HepG2 (cell line): ENCODE measurements around the gene ESAM. TPM values are rescaled to one million over a fixed set of nuclear protein-coding genes. Genes with fewer than 3 reads are reported as not detected.

Experiments
- CHCHD3 ChIP-seq: sonication (generic); formaldehyde crosslinking; IDR thresholded peaks from 2 replicates; pipeline ENCODE4 v1.8.0; 2022; ENCODE audit warnings: mild to moderate bottlenecking, missing genetic modification reagents, moderate library complexity
- EP300 ChIP-seq, 3 experiments: sonication (generic) in 1 of 3; formaldehyde crosslinking in 1 of 3; IDR thresholded peaks; 2 replicates each; pipeline versions ENCODE4 v1.5.1 to v1.6.1; 2011 to 2020; ENCODE audit warnings: low read depth in 2 of 3, low read length in 2 of 3, borderline replicate concordance in 1 of 3, improper control_type of control experiment in 1 of 3, mild to moderate bottlenecking in 1 of 3, missing genetic modification reagents in 1 of 3, moderate library complexity in 1 of 3
- EZH2 ChIP-seq: conservative IDR thresholded peaks from 2 replicates; pipeline ENCODE4 v1.6.1; 2012; ENCODE audit warnings: mild to moderate bottlenecking, low read depth, low read length, moderate library complexity
- FOXM1 ChIP-seq: sonication (generic); formaldehyde crosslinking; IDR thresholded peaks from 2 replicates; pipeline ENCODE4 v1.5.0; 2020; ENCODE audit warnings: missing genetic modification reagents
- HNRNPLL ChIP-seq: fragments of 200-400 bp; formaldehyde crosslinking; IDR thresholded peaks from 2 replicates; pipeline ENCODE4 v1.6.1; 2017; ENCODE audit warnings: mild to moderate bottlenecking, low read depth, low read length; ENCODE audit not compliant: poor library complexity, severe bottlenecking
- HOXD1 ChIP-seq: sonication (generic); formaldehyde crosslinking; IDR thresholded peaks from 2 replicates; pipeline ENCODE4 v1.5.0; 2020; ENCODE audit warnings: missing genetic modification reagents
- IRF9 ChIP-seq: sonication (generic); formaldehyde crosslinking; IDR thresholded peaks from 2 replicates; pipeline ENCODE4 v1.8.0; 2022; ENCODE audit warnings: missing genetic modification reagents, mild to moderate bottlenecking, borderline replicate concordance
- KMT2A ChIP-seq: sonication (generic); formaldehyde crosslinking; IDR thresholded peaks from 2 replicates; pipeline ENCODE4 v1.4.0; 2020; ENCODE audit warnings: missing genetic modification reagents
- MAF1 ChIP-seq: sonication (generic); formaldehyde crosslinking; IDR thresholded peaks from 2 replicates; pipeline ENCODE4 v1.5.0; 2020; ENCODE audit warnings: missing genetic modification reagents, borderline replicate concordance
- REXO4 ChIP-seq: sonication (generic); formaldehyde crosslinking; IDR thresholded peaks from 2 replicates; pipeline ENCODE4 v1.8.0; 2022; ENCODE audit warnings: missing genetic modification reagents, mild to moderate bottlenecking, borderline replicate concordance
- SALL1 ChIP-seq: sonication (generic); formaldehyde crosslinking; IDR thresholded peaks from 2 replicates; pipeline ENCODE4 v1.8.0; 2022; ENCODE audit warnings: mild to moderate bottlenecking, missing genetic modification reagents
- ZKSCAN8 ChIP-seq: IDR thresholded peaks from 2 replicates; pipeline ENCODE4 v1.6.1; 2016; ENCODE audit warnings: borderline replicate concordance, missing genetic modification reagents, missing compliant biosample characterization
- ZMYM4 ChIP-seq: sonication (generic); formaldehyde crosslinking; IDR thresholded peaks from 2 replicates; pipeline ENCODE4 v1.8.1; 2023; ENCODE audit warnings: mild to moderate bottlenecking, missing genetic modification reagents
- ZNF33B ChIP-seq: sonication (generic); formaldehyde crosslinking; IDR thresholded peaks from 2 replicates; pipeline ENCODE4 v1.5.1; 2020; ENCODE audit warnings: mild to moderate bottlenecking, missing genetic modification reagents
- ZNF724P ChIP-seq: sonication (generic); formaldehyde crosslinking; IDR thresholded peaks from 2 replicates; pipeline ENCODE4 v1.8.0; 2022; ENCODE audit warnings: missing genetic modification reagents, borderline replicate concordance
- ZNF766 ChIP-seq: sonication (generic); formaldehyde crosslinking; IDR thresholded peaks from 2 replicates; pipeline ENCODE4 v1.5.0; 2020; ENCODE audit warnings: missing genetic modification reagents, borderline replicate concordance
- ZNF792 ChIP-seq: IDR thresholded peaks from 2 replicates; pipeline ENCODE4 v1.6.1; 2016
- ZNF83 ChIP-seq: sonication (generic); formaldehyde crosslinking; IDR thresholded peaks from 2 replicates; pipeline ENCODE4 v1.4.0; 2020; ENCODE audit warnings: missing genetic modification reagents, mild to moderate bottlenecking, borderline replicate concordance
- ZSCAN31 ChIP-seq: sonication (generic); formaldehyde crosslinking; IDR thresholded peaks from 2 replicates; pipeline ENCODE4 v1.5.0; 2020; ENCODE audit warnings: low read depth, mild to moderate bottlenecking, missing genetic modification reagents
- polyA plus RNA-seq, 8 experiments: library from polyadenylated mRNA; depleted of rRNA in 3 of 8; stranded (reverse) in 7 of 8; unstranded in 1 of 8; fragments of >200 nt; fragmentation: Illumina TruSeq in 4 of 8; extraction: Trizol in 4 of 8; gene quantifications; 2 replicates each; pipeline versions ENCODE4 v1.2.1 to v1.2.3, GENCODE V29; 2011 to 2016; ENCODE audit warnings: low read depth in 4 of 8, missing spikeins in 1 of 8, mixed read lengths in 1 of 8; ENCODE audit not compliant: insufficient read depth in 1 of 8
- total RNA-seq, 5 experiments: library from RNA; depleted of rRNA; stranded (reverse); fragments of >200 nt; fragmentation: Illumina TruSeq; extraction: Trizol; gene quantifications; 2 replicates each; pipeline ENCODE4 v1.2.3, GENCODE V29; 2016; ENCODE audit warnings: low read depth in 1 of 5
- TF ChIP-seq, protein P1 (sequence below): sonication (generic); formaldehyde crosslinking; IDR thresholded peaks from 2 replicates; pipeline ENCODE4 v1.5.0; 2020; ENCODE audit warnings: mild to moderate bottlenecking, missing genetic modification reagents, borderline replicate concordance

The ESAM gene
- total and polyA plus RNA-seq, 2 of the 13 experiments (the other 11 are each of a cell fraction or from before 2014, with no cell fraction given) = 1.2 to 6.8 TPM

DNA sequence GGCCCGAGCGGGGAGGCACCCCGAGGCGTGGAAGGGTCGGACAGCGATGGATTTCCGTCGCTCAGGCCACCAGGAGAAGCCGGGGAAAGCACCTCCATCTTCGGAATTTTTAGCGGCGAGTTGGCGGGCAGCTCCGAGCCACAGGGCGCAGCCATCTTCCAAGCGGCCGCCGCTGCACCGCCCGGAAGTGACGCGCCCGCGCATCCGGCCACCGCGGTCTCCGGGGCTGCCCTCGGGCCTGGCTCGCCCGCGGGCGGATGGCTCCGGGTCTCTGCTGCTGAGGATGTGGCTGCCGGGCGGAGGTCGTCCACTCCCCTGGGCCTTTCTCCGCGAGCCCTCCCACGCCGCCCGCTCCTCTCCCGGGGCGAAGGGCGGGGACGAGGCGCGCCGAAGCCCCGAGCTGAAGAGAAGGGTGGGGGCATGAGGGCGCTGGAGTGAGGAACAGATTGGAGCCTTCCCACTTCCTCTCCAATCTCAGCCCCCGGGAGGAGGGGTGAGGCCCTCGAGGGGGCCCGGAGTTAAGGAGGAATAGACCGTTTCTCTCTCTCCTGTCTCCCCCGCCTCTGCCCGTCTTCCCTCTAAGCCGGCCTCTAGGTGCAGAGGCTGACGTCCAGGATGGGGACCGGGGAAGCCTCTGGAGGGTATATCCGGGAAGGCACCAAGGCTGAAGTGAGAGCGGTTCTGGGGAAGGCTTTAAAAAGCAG, 38.3 kb upstream of the ESAM start, which contains the start of gene MSANTD2 (continued):
- TF ChIP-seq IRF9 = peak; percentile 78; the same call in 1 of the 2 replicates
- 0 out of 2 replicates have a peak, but pooled peaks have one; percentile 57 for TF ChIP-seq REXO4
- peak; percentile 76; the same call in 1 of the 2 replicates for TF ChIP-seq ZNF33B (CRISPR knock-in tag)
- peak; percentile 82 for TF ChIP-seq ZSCAN31 (CRISPR knock-in tag)
- TF ChIP-seq MAF1 (CRISPR knock-in tag) = 0 out of 2 replicates have a peak, but pooled peaks have one; percentile 19
- TF ChIP-seq EZH2 = no peak
- TF ChIP-seq ZKSCAN8 = no peak
- TF ChIP-seq EP300 (IDR thresholded peaks at IDR 0.05; ENCODE audit: low read depth in 2 of 2, low read length in 2 of 2) = peak in 1 of 2 experiments; percentile 10; a peak in 1 of 4 replicates
- TF ChIP-seq EP300 (CRISPR knock-in tag; IDR thresholded peaks at IDR 0.05; ENCODE audit: borderline replicate concordance) = no peak
- peak; percentile 62; the same call in 1 of the 2 replicates for TF ChIP-seq KMT2A
- TF ChIP-seq, protein P1, sequence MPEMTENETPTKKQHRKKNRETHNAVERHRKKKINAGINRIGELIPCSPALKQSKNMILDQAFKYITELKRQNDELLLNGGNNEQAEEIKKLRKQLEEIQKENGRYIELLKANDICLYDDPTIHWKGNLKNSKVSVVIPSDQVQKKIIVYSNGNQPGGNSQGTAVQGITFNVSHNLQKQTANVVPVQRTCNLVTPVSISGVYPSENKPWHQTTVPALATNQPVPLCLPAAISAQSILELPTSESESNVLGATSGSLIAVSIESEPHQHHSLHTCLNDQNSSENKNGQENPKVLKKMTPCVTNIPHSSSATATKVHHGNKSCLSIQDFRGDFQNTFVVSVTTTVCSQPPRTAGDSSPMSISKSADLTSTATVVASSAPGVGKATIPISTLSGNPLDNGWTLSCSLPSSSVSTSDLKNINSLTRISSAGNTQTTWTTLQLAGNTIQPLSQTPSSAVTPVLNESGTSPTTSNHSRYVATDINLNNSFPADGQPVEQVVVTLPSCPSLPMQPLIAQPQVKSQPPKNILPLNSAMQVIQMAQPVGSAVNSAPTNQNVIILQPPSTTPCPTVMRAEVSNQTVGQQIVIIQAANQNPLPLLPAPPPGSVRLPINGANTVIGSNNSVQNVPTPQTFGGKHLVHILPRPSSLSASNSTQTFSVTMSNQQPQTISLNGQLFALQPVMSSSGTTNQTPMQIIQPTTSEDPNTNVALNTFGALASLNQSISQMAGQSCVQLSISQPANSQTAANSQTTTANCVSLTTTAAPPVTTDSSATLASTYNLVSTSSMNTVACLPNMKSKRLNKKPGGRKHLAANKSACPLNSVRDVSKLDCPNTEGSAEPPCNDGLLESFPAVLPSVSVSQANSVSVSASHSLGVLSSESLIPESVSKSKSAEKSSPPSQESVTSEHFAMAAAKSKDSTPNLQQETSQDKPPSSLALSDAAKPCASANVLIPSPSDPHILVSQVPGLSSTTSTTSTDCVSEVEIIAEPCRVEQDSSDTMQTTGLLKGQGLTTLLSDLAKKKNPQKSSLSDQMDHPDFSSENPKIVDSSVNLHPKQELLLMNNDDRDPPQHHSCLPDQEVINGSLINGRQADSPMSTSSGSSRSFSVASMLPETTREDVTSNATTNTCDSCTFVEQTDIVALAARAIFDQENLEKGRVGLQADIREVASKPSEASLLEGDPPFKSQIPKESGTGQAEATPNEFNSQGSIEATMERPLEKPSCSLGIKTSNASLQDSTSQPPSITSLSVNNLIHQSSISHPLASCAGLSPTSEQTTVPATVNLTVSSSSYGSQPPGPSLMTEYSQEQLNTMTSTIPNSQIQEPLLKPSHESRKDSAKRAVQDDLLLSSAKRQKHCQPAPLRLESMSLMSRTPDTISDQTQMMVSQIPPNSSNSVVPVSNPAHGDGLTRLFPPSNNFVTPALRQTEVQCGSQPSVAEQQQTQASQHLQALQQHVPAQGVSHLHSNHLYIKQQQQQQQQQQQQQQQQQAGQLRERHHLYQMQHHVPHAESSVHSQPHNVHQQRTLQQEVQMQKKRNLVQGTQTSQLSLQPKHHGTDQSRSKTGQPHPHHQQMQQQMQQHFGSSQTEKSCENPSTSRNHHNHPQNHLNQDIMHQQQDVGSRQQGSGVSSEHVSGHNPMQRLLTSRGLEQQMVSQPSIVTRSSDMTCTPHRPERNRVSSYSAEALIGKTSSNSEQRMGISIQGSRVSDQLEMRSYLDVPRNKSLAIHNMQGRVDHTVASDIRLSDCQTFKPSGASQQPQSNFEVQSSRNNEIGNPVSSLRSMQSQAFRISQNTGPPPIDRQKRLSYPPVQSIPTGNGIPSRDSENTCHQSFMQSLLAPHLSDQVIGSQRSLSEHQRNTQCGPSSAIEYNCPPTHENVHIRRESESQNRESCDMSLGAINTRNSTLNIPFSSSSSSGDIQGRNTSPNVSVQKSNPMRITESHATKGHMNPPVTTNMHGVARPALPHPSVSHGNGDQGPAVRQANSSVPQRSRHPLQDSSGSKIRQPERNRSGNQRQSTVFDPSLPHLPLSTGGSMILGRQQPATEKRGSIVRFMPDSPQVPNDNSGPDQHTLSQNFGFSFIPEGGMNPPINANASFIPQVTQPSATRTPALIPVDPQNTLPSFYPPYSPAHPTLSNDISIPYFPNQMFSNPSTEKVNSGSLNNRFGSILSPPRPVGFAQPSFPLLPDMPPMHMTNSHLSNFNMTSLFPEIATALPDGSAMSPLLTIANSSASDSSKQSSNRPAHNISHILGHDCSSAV (CRISPR knock-in tag) = no peak
- TF ChIP-seq ZNF83 (CRISPR knock-in tag) = peak; percentile 76
- peak; percentile 46 for TF ChIP-seq HNRNPLL
- 0 out of 2 replicates have a peak, but pooled peaks have one; percentile 25 for TF ChIP-seq ZNF724P
- TF ChIP-seq FOXM1 (CRISPR knock-in tag) = no peak
- peak; percentile 45; the same call in 1 of the 2 replicates for TF ChIP-seq ZNF792
- no peak; the same call in 1 of the 2 replicates for TF ChIP-seq ZNF766 (CRISPR knock-in tag)
- TF ChIP-seq ZMYM4 = peak; percentile 84
- 0 out of 2 replicates have a peak, but pooled peaks have one; percentile 16 for TF ChIP-seq HOXD1
- TF ChIP-seq SALL1 (CRISPR knock-in tag) = peak; percentile 80
- peak; percentile 39; the same call in 1 of the 2 replicates for TF ChIP-seq CHCHD3 (CRISPR knock-in tag)
